Vagina (tissue), 2 donors: ENCODE results near the gene AATK. TPM values are rescaled to one million over a fixed set of nuclear protein-coding genes. Genes with fewer than 3 reads are reported as not detected.

Experiments used
- DNase-seq, 2 donors: peaks; one replicate each; pipeline ENCODE4 v3.0.0-alpha.2; 2017; ENCODE audit errors: extremely low spot score in 2 of 2
- H3K27ac ChIP-seq: fragments of 200-600 bp; sonication (generic); one replicate; pipeline ENCODE4 v1.5.1; 2019
- H3K27me3 ChIP-seq: fragments of 200-600 bp; sonication (generic); one replicate; pipeline ENCODE4 v1.5.1; 2019
- H3K36me3 ChIP-seq, 2 donors: fragments of 200-600 bp; sonication (generic); one replicate each; pipeline ENCODE4 v1.5.1; 2017 to 2019
- H3K4me1 ChIP-seq: fragments of 200-600 bp; sonication (generic); one replicate; pipeline ENCODE4 v1.5.1; 2019
- H3K4me3 ChIP-seq, 2 donors: fragments of 200-600 bp; sonication (generic); 1 replicate in 1 of 2; 2 replicates in 1 of 2; pipeline ENCODE4 v1.5.1; 2016 to 2019
- H3K9me3 ChIP-seq: fragments of 200-600 bp; sonication (generic); one replicate; pipeline ENCODE4 v1.5.1; 2019
- POLR2A ChIP-seq, 2 donors: fragments of 450-650 bp; IDR thresholded peaks; one replicate each; pipeline ENCODE4 v1.6.1; 2017; ENCODE audit warnings: antibody characterized with exemption in 2 of 2, mild to moderate bottlenecking in 2 of 2, moderate library complexity in 2 of 2
- POLR2AphosphoS5 ChIP-seq, 2 donors: sonication (generic); formaldehyde crosslinking; IDR thresholded peaks; one replicate each; pipeline ENCODE4 v1.9.0; 2017; ENCODE audit warnings: antibody characterized with exemption in 2 of 2, mild to moderate bottlenecking in 2 of 2, low read depth in 1 of 2; ENCODE audit not compliant: insufficient read depth in 1 of 2
- intact Hi-C: fragments of 100-400 bp; cut with DNase I; formaldehyde crosslinking; loops from one replicate; pipeline ENCODE4 v1.15.1; 2023
- total RNA-seq: library from RNA; depleted of rRNA; stranded (reverse); fragments of >200 nt; gene quantifications from one replicate; pipeline ENCODE4 v1.2.3, GENCODE V29; 2016
- TF ChIP-seq, protein P1 (sequence below), 3 experiments: fragments of 450-650 bp in 2 of 3; fragments of 200-600 bp in 1 of 3; sonication (generic) in 1 of 3; IDR thresholded peaks; one replicate each; pipeline ENCODE4 v1.5.1; 2017 to 2019; ENCODE audit warnings: antibody characterized with exemption in 3 of 3, mild to moderate bottlenecking in 2 of 3, moderate library complexity in 2 of 3

Gene AATK
- total RNA-seq, 1 donor from 2014 or later: 6.4 TPM

DNA sequence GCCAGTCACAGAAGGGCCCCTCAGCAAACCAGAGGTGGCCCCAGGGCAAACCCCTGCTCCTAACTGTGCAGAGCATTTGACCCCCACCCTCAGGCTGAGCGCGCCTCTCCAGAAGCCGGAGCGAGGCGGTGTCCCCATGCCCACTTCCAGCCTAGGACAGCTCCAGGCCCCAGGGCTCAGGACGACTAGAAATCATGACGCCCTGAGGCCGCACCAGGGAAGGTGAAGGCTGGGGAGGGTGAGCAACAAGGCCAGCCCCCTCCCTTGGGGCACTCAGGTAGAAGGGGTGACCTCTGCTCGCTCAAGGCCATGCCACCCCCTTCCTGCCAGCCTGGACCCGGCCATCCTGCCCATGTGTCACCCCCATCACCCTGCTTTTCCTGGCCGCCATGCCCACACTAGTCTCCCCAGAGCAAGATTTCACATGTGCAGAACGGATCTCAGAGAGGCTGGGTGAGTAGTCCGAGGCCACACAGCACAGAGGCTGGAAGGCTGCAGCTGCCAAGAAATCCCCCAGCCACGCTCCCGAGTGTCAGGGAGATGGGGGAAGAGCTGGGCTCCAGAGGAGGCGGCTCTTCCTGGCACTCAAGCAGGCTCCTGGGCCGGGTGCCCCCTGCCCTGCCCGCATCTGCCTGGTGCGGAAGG lies 2.8 kb downstream of the AATK start:
- Histone ChIP-seq H3K9me3 (no peaks in the 10 kb centered on the region), H3K27me3 (no peaks in the 10 kb centered on the region)
- intact Hi-C loops: no loop called here

DNA sequence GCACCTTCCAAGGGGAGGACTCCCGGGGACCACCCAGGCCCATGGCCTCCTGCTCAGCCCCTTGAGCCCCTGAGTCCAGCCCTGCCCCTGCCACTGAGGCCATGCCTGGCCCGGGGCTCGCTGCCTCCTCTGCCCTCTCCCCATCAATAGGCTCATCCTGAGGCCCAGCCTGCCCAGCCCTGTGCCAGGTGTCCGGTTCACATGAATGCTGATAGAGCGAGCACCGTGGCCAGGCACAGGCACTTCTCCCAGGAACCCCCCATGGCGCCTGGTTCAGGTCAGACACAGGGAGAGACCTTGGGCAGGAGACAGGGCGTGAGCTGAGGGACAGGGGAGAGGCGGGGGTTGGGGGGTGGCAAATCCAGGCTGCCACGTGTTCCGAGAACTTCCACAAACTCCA lies 3.5 kb downstream of the AATK start:
- H3K4me3 ChIP-seq: no peak overlapping the region
- H3K27me3 ChIP-seq: no peaks in the 10 kb centered on the region
- no peak for DNase-seq
- TF ChIP-seq POLR2A (IDR thresholded peaks at IDR 0.05) (no peak), POLR2AphosphoS5 (IDR thresholded peaks at IDR 0.05; ENCODE audit: insufficient read depth in 1 of 2, low read depth in 1 of 2) (no peak)
- TF ChIP-seq, protein P1, sequence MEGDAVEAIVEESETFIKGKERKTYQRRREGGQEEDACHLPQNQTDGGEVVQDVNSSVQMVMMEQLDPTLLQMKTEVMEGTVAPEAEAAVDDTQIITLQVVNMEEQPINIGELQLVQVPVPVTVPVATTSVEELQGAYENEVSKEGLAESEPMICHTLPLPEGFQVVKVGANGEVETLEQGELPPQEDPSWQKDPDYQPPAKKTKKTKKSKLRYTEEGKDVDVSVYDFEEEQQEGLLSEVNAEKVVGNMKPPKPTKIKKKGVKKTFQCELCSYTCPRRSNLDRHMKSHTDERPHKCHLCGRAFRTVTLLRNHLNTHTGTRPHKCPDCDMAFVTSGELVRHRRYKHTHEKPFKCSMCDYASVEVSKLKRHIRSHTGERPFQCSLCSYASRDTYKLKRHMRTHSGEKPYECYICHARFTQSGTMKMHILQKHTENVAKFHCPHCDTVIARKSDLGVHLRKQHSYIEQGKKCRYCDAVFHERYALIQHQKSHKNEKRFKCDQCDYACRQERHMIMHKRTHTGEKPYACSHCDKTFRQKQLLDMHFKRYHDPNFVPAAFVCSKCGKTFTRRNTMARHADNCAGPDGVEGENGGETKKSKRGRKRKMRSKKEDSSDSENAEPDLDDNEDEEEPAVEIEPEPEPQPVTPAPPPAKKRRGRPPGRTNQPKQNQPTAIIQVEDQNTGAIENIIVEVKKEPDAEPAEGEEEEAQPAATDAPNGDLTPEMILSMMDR (IDR thresholded peaks at IDR 0.05): no peak
- no peaks in the 10 kb centered on the region for H3K36me3 ChIP-seq
- intact Hi-C loops: no loop called here
- no peak overlapping the region for H3K27ac ChIP-seq
- no peaks in the 10 kb centered on the region for H3K9me3 ChIP-seq
- H3K4me1 ChIP-seq: peaks cover 13% of the 10 kb centered on the region

More for the DNA sequence above, 2.8 kb downstream of the AATK start:
- DNase-seq: no peak
- Histone ChIP-seq H3K4me1 (peaks cover 13% of the 10 kb centered on the region), H3K27ac (no peak overlapping the region), H3K4me3 (no peak overlapping the region), H3K36me3 (no peaks in the 10 kb centered on the region)
- TF ChIP-seq POLR2A (IDR thresholded peaks at IDR 0.05) (no peak), POLR2AphosphoS5 (IDR thresholded peaks at IDR 0.05; ENCODE audit: insufficient read depth in 1 of 2, low read depth in 1 of 2) (no peak)
- TF ChIP-seq, protein P1 (IDR thresholded peaks at IDR 0.05): no peak

DNA sequence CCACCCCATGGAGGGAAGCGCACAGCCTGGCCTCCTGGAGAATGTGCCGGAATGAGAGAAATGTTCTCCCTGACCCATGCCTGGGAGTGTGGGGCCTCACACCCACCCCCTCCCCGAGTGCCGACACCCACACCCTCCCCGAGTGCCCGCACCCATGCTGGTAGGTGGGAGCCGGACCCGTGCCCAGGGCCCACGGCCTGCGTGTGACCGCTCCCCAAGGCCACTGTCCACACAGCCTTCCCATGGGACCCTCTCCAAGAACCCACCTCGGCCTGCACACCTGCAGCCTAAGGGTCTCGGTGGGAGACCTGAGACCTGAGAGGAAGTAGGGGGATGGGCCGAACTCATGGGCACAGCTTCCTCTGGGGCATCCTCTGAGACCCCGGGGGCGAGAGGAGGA lies 4.0 kb downstream of the AATK start:
- Histone ChIP-seq H3K4me1 (peaks cover 13% of the 10 kb centered on the region), H3K27me3 (no peaks in the 10 kb centered on the region), H3K36me3 (no peaks in the 10 kb centered on the region), H3K27ac (no peak overlapping the region), H3K9me3 (no peaks in the 10 kb centered on the region), H3K4me3 (no peak overlapping the region)
- no peak for DNase-seq
- TF ChIP-seq, protein P1 (IDR thresholded peaks at IDR 0.05): no peak
- TF ChIP-seq POLR2AphosphoS5 (IDR thresholded peaks at IDR 0.05; ENCODE audit: insufficient read depth in 1 of 2, low read depth in 1 of 2) (no peak), POLR2A (IDR thresholded peaks at IDR 0.05) (no peak)
- intact Hi-C loops: no loop called here

DNA sequence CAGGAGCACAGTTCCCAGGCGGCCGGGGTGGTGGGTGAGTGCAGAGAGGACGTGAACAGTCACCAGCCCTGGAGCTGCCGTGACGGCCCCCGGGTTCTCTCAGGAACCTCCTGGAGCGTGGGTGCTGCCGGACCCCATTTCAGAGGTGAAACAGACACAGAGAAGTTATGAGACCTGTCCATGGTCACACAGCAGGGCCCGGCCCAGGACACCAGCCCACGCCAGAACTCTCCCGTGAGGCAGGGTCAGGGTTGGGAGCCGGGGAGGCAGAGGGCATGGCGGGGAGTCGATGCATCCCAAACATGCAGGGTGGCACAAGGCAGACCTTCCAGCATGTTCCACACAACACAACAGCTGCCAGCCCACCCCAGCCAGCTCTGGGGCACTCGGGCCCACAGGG lies 4.5 kb downstream of the AATK start:
- Histone ChIP-seq H3K9me3 (no peaks in the 10 kb centered on the region), H3K27me3 (no peaks in the 10 kb centered on the region), H3K4me1 (peaks cover 13% of the 10 kb centered on the region), H3K27ac (no peak overlapping the region), H3K36me3 (no peaks in the 10 kb centered on the region), H3K4me3 (no peak overlapping the region)
- no peak for TF ChIP-seq POLR2A (IDR thresholded peaks at IDR 0.05)
- TF ChIP-seq, protein P1 (IDR thresholded peaks at IDR 0.05): no peak
- TF ChIP-seq POLR2AphosphoS5 (IDR thresholded peaks at IDR 0.05; ENCODE audit: insufficient read depth in 1 of 2, low read depth in 1 of 2): no peak
- intact Hi-C loops: no loop called here
- DNase-seq: no peak

DNA sequence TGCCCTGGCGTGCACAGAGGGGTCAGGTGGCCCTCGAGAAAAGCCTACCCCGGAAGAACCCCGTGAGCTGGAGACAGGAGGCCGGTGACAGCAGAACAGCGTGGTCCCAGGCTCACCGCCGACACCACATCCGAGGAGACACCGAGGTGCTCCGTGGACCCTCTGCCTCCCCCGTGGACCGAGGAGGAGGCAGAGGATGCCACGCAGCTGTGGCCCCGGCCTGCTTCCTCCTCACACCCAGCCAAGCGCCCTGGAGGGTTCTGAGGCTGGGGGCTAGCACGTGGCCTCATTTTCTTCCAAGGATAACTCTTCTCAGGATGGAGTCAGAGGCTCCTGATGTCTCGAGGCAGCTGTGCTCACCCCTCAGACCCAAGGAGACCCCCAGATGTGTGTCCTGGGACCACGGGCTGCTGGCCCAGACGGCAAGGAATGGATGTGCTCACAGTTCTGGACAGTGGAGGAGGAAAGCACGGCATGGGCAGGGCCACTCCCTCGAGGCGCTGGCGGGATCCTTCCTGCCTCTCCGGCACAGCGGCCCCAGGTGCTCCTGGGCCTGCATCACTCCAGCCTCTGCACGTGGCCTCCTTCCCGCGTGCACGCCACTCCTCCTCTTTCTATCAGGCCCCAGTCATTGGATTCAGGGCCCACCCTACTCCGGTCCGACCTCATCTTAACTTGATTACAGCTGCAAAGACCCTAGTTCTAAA lies 5.1 kb downstream of the AATK start:
- H3K4me1 ChIP-seq: peaks cover 13% of the 10 kb centered on the region
- TF ChIP-seq POLR2AphosphoS5 (IDR thresholded peaks at IDR 0.05; ENCODE audit: insufficient read depth in 1 of 2, low read depth in 1 of 2) (no peak), POLR2A (IDR thresholded peaks at IDR 0.05) (no peak)
- TF ChIP-seq, protein P1 (IDR thresholded peaks at IDR 0.05): no peak
- no peaks in the 10 kb centered on the region for H3K9me3 ChIP-seq
- no peak for DNase-seq
- no peak overlapping the region for H3K4me3 ChIP-seq
- H3K27me3 ChIP-seq: no peaks in the 10 kb centered on the region
- intact Hi-C loops: no loop called here
- H3K36me3 ChIP-seq: no peaks in the 10 kb centered on the region
- H3K27ac ChIP-seq: no peak overlapping the region
